GM19324 (cell line): ENCODE measurements around the gene EGLN2.
"Not testable (repeated sequence)": the region's sequence is repeated elsewhere in the genome, so short reads cannot be mapped to it uniquely, and the experiment has no call there.

Experiments
- ATAC-seq: cut with Tn5 transposase; IDR thresholded peaks from one replicate; pipeline ENCODE4 v1.9.1; 2021; ENCODE audit warnings: mild to moderate bottlenecking, moderate library complexity; ENCODE audit not compliant: unreplicated experiment, low FRiP score

The EGLN2 gene

GRCh38 chr19:40838477-40838876 lies 39.5 kb downstream of the EGLN2 start:
- ATAC-seq: not testable (repeated sequence)

- not testable (repeated sequence) for ATAC-seq
Observed at GRCh38 chr19:40842012-40842411, 43.0 kb downstream of the EGLN2 start.

- ATAC-seq: not testable (repeated sequence)
Observed at GRCh38 chr19:40842997-40843652, 44.1 kb downstream of the EGLN2 start.

GRCh38 chr19:40843653-40844052 lies 44.7 kb downstream of the EGLN2 start:
- ATAC-seq: not testable (repeated sequence)

- not testable (repeated sequence) for ATAC-seq
Observed at GRCh38 chr19:40846722-40847121, 47.7 kb downstream of the EGLN2 start.

GRCh38 chr19:40850277-40850676 lies 51.3 kb downstream of the EGLN2 start, which contains the start of gene CYP2A6:
Gene CYP2A6, minus strand, starts transcription at chr19:40850447. Its CDS starts 21 bp downstream, at chr19:40850426.
- not testable (repeated sequence) for ATAC-seq

GRCh38 chr19:40852467-40853152 lies 53.6 kb downstream of the EGLN2 start:
- ATAC-seq: not testable (repeated sequence)
